SHP77 treated with DMSO at 0.1 percent for 48 hours (cell line): ENCODE results near the gene SMIM34.
"Not testable (repeated sequence)": the region's sequence is repeated elsewhere in the genome, so short reads cannot be mapped to it uniquely, and the experiment has no call there.

Experiments
- DNase-seq: peaks from one replicate; lab custom pipeline; 2025; lab: John Stamatoyannopoulos, UW

The SMIM34 gene

GRCh38 chr21:34423805-34424204 is at the start of gene SMIM34:
SMIM34 (minus strand) TSS chr21:34423951; CDS start chr21:34423839, 112 bp downstream.
- not testable (repeated sequence) for DNase-seq

- DNase-seq, result not testable (repeated sequence)
Observed at GRCh38 chr21:34467333-34467732, 43.6 kb upstream of the SMIM34 start.

GRCh38 chr21:34459426-34459825 is 35.7 kb upstream of the SMIM34 start:
- DNase-seq, result not testable (repeated sequence)

GRCh38 chr21:34458266-34458665 is 34.5 kb upstream of the SMIM34 start:
- not testable (repeated sequence) for DNase-seq

- not testable (repeated sequence) for DNase-seq
Observed at GRCh38 chr21:34456180-34456579, 32.4 kb upstream of the SMIM34 start.

GRCh38 chr21:34455628-34456027 is 31.9 kb upstream of the SMIM34 start:
- DNase-seq, result not testable (repeated sequence)

- not testable (repeated sequence) for DNase-seq
Observed at GRCh38 chr21:34447018-34447417, 23.3 kb upstream of the SMIM34 start.

GRCh38 chr21:34443486-34443885 is 19.7 kb upstream of the SMIM34 start:
- DNase-seq, result not testable (repeated sequence)

GRCh38 chr21:34429710-34430109 is 6.0 kb upstream of the SMIM34 start:
- DNase-seq, result not testable (repeated sequence)

GRCh38 chr21:34428441-34428840 is 4.7 kb upstream of the SMIM34 start:
- DNase-seq, result not testable (repeated sequence)

GRCh38 chr21:34427339-34427738 is 3.6 kb upstream of the SMIM34 start:
- not testable (repeated sequence) for DNase-seq

- not testable (repeated sequence) for DNase-seq
Observed at GRCh38 chr21:34417448-34418077, 6.2 kb downstream of the SMIM34 start.

- DNase-seq, result not testable (repeated sequence)
Observed at GRCh38 chr21:34407294-34407693, 16.5 kb downstream of the SMIM34 start.

GRCh38 chr21:34406676-34407075 is 17.1 kb downstream of the SMIM34 start:
- DNase-seq, result not testable (repeated sequence)

- DNase-seq, result not testable (repeated sequence)
Observed at GRCh38 chr21:34406102-34406501, 17.6 kb downstream of the SMIM34 start.

GRCh38 chr21:34405686-34406085 is 18.1 kb downstream of the SMIM34 start:
- not testable (repeated sequence) for DNase-seq

- not testable (repeated sequence) for DNase-seq
Observed at GRCh38 chr21:34404742-34405141, 19.0 kb downstream of the SMIM34 start.

- DNase-seq, result not testable (repeated sequence)
Observed at GRCh38 chr21:34400522-34400921, 23.2 kb downstream of the SMIM34 start.

- not testable (repeated sequence) for DNase-seq
Observed at GRCh38 chr21:34383724-34384415, 39.9 kb downstream of the SMIM34 start.

GRCh38 chr21:34383138-34383537 is 40.6 kb downstream of the SMIM34 start:
- not testable (repeated sequence) for DNase-seq

GRCh38 chr21:34375619-34375972 is 48.2 kb downstream of the SMIM34 start:
- DNase-seq, result not testable (repeated sequence)

- not testable (repeated sequence) for DNase-seq
Observed at GRCh38 chr21:34374940-34375618, 48.7 kb downstream of the SMIM34 start, which contains the start of gene SMIM11. SMIM11 (plus strand) TSS chr21:34375507; CDS start chr21:34379505, 3,998 bp downstream.

- not testable (repeated sequence) for DNase-seq
Observed at GRCh38 chr21:34374462-34374861, 49.3 kb downstream of the SMIM34 start.
